ENCODE measurements around the gene FOXO3. TPM values are rescaled to one million over a fixed set of nuclear protein-coding genes. Genes with fewer than 3 reads are reported as not detected.

Gene FOXO3
- 6.2 and 6.8 TPM in 2 replicates for total RNA-seq (2014; rRNA removed; shearing (Covaris generic))

DNA sequence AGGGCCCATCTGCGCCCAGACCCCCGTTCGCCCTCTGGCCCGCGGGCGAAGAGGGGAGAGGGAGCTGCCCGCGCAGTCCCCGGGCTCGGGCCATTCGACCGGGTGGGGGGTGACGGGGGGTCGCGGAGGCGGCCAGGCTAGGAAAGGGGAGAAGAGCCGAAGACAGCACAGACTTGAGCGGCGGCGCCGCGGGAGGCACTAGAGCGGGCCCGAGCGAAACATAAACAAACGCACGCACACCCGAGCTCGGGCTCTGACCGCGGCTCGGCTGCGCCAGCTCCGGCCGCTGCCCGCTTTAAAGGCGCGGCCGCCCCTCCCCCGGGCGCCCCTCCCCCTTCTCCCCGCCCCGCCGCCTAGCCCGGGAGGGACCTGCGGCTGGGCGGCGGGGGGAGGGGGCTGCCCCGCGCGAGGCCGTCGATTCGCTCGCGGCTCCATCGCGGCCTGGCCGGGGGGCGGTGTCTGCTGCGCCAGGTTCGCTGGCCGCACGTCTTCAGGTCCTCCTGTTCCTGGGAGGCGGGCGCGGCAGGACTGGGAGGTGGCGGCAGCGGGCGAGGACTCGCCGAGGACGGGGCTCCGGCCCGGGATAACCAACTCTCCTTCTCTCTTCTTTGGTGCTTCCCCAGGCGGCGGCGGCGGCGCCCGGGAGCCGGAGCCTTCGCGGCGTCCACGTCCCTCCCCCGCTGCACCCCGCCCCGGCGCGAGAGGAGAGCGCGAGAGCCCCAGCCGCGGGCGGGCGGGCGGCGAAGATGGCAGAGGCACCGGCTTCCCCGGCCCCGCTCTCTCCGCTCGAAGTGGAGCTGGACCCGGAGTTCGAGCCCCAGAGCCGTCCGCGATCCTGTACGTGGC lies at the start of gene FOXO3:
TSS of gene FOXO3 (plus strand) at position 455 of the 846 bp plus-strand sequence. CDS start at position 747, 292 bp downstream.

Small RNAs within 50 kb of the gene (small RNA-seq; reads per million reads assigned to genes)
- not detected for gene AL391646.1
- not detected for gene SUMO2P8
